ENCODE measurements around the gene DDX4. TPM values are rescaled to one million over a fixed set of nuclear protein-coding genes. Genes with fewer than 3 reads are reported as not detected.
"Not testable (repeated sequence)": the region's sequence is repeated elsewhere in the genome, so short reads cannot be mapped to it uniquely, and the experiment has no call there.

Gene DDX4
- total RNA-seq, 1 donor: under 0.01 TPM

GRCh38 chr5:55750499-55750898 is 12.6 kb downstream of the DDX4 start:
- DNase-seq (ENCODE audit: insufficient read length, low spot score, missing footprints): no peak
- H3K4me3 ChIP-seq (ENCODE audit: insufficient read depth, low read length): no peak overlapping the region
- no peaks in the 10 kb centered on the region for H3K9me3 ChIP-seq (ENCODE audit: low read depth, low read length)
- no peaks in the 10 kb centered on the region for H3K36me3 ChIP-seq (ENCODE audit: insufficient read depth, low read length)
- no peak overlapping the region for H3K4me2 ChIP-seq (ENCODE audit: insufficient read depth, low read length)
- H3K27ac ChIP-seq (ENCODE audit: low read depth, low read length): no peak overlapping the region
- peaks cover 4% of the 10 kb centered on the region for H3K27me3 ChIP-seq (ENCODE audit: insufficient read depth, low read length)
- no peaks in the 10 kb centered on the region for H4K20me1 ChIP-seq (ENCODE audit: insufficient read depth, low read length)
- H3K4me1 ChIP-seq (ENCODE audit: insufficient read depth, low read length): no peaks in the 10 kb centered on the region
- H3K79me2 ChIP-seq (ENCODE audit: insufficient read depth, low read length): no peaks in the 10 kb centered on the region
- TF ChIP-seq, protein P1, sequence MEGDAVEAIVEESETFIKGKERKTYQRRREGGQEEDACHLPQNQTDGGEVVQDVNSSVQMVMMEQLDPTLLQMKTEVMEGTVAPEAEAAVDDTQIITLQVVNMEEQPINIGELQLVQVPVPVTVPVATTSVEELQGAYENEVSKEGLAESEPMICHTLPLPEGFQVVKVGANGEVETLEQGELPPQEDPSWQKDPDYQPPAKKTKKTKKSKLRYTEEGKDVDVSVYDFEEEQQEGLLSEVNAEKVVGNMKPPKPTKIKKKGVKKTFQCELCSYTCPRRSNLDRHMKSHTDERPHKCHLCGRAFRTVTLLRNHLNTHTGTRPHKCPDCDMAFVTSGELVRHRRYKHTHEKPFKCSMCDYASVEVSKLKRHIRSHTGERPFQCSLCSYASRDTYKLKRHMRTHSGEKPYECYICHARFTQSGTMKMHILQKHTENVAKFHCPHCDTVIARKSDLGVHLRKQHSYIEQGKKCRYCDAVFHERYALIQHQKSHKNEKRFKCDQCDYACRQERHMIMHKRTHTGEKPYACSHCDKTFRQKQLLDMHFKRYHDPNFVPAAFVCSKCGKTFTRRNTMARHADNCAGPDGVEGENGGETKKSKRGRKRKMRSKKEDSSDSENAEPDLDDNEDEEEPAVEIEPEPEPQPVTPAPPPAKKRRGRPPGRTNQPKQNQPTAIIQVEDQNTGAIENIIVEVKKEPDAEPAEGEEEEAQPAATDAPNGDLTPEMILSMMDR (IDR thresholded peaks at IDR 0.05; ENCODE audit: extremely low read depth, low read depth, low read length): no peak
- no peak overlapping the region for H2AFZ ChIP-seq (ENCODE audit: low read length)

DNA sequence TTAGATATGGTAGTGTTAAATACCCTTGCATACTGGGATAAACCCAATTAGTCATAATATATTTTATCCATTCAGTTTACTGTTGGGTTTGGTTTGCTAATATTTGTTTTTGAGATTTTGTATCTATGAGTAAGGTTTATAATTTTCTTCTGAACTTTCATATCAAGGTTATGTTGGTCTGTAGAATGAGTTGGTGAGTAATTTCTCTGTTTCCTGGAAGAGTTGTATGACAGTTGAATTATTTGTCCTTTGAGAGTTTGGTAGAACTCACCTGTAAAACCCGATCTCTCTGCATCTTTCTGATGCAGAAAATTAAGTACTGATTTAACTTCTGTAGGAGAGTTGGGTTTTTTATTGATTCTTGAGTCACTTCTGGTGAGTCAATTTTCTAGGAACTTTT is 20.4 kb downstream of the DDX4 start:
- H3K9me3 ChIP-seq (ENCODE audit: low read depth, low read length): no peaks in the 10 kb centered on the region
- H3K79me2 ChIP-seq (ENCODE audit: insufficient read depth, low read length): no peaks in the 10 kb centered on the region
- DNase-seq (ENCODE audit: insufficient read length, low spot score, missing footprints): no peak
- H3K36me3 ChIP-seq (ENCODE audit: insufficient read depth, low read length): no peaks in the 10 kb centered on the region
- no peaks in the 10 kb centered on the region for H4K20me1 ChIP-seq (ENCODE audit: insufficient read depth, low read length)
- H3K4me1 ChIP-seq (ENCODE audit: insufficient read depth, low read length): no peaks in the 10 kb centered on the region
- H3K4me2 ChIP-seq (ENCODE audit: insufficient read depth, low read length): no peak overlapping the region
- no peak overlapping the region for H2AFZ ChIP-seq (ENCODE audit: low read length)
- peaks cover 5% of the 10 kb centered on the region for H3K27me3 ChIP-seq (ENCODE audit: insufficient read depth, low read length)
- no peak overlapping the region for H3K4me3 ChIP-seq (ENCODE audit: insufficient read depth, low read length)
- no peak overlapping the region for H3K27ac ChIP-seq (ENCODE audit: low read depth, low read length)
- TF ChIP-seq, protein P1 (IDR thresholded peaks at IDR 0.05; ENCODE audit: extremely low read depth, low read depth, low read length): no peak

DNA sequence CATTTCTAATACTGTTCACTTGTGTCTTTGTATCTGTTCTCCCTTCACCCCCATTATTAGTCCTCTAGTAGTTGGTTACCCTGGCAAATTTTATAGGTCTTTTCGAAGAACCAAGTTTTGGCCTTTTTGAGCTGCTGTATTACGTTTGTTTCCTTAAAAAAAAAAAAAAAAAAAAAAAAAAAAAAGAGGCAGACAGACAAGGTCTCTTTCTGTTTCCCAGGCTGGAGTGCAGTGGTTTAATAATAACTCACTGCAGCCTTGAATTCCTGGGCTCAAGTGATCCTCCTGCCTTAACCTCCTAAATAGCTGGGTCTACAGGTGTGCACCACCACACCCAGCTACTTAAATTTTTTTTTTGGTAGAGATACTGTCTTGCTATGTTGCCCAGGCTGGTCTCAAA is 20.9 kb downstream of the DDX4 start:
- TF ChIP-seq, protein P1 (IDR thresholded peaks at IDR 0.05; ENCODE audit: extremely low read depth, low read depth, low read length): no peak
- Histone ChIP-seq H3K4me1 (ENCODE audit: insufficient read depth, low read length) (no peaks in the 10 kb centered on the region), H3K27ac (ENCODE audit: low read depth, low read length) (no peak overlapping the region), H3K4me3 (ENCODE audit: insufficient read depth, low read length) (no peak overlapping the region), H3K36me3 (ENCODE audit: insufficient read depth, low read length) (no peaks in the 10 kb centered on the region), H2AFZ (ENCODE audit: low read length) (no peak overlapping the region), H3K79me2 (ENCODE audit: insufficient read depth, low read length) (no peaks in the 10 kb centered on the region), H3K9me3 (ENCODE audit: low read depth, low read length) (no peaks in the 10 kb centered on the region), H3K27me3 (ENCODE audit: insufficient read depth, low read length) (peaks cover 5% of the 10 kb centered on the region), H4K20me1 (ENCODE audit: insufficient read depth, low read length) (no peaks in the 10 kb centered on the region), H3K4me2 (ENCODE audit: insufficient read depth, low read length) (no peak overlapping the region)
- no peak for DNase-seq (ENCODE audit: insufficient read length, low spot score, missing footprints)

DNA sequence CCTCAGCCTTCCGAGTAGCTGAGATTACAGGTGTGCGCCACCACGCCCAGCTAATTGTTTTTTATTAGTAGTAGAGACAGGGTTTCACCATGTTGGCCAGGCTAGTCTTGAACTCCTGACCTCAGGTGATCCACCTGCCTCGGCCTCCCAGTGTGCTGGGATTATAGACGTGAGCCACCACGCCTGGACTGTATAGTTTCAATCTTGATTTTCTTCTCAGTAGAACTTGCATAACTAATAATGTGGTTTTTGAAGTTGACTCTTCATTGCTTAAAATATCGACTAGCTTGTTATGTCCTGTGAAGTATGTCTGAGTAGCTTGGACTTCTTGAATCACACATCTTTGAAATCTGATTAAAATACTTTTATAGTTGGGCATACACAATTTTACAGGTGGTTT is 23.9 kb downstream of the DDX4 start:
- H3K9me3 ChIP-seq (ENCODE audit: low read depth, low read length); H2AFZ ChIP-seq (ENCODE audit: low read length); DNase-seq (ENCODE audit: insufficient read length, low spot score, missing footprints); H3K27ac ChIP-seq (ENCODE audit: low read depth, low read length); H3K4me1 ChIP-seq (ENCODE audit: insufficient read depth, low read length); H3K36me3 ChIP-seq (ENCODE audit: insufficient read depth, low read length); H3K79me2 ChIP-seq (ENCODE audit: insufficient read depth, low read length); H3K4me3 ChIP-seq (ENCODE audit: insufficient read depth, low read length); H3K27me3 ChIP-seq (ENCODE audit: insufficient read depth, low read length); H4K20me1 ChIP-seq (ENCODE audit: insufficient read depth, low read length); H3K4me2 ChIP-seq (ENCODE audit: insufficient read depth, low read length): not testable (repeated sequence)

All from osteoblast (primary cell).